Small intestine (tissue), 7 donors: ENCODE data around the gene KDM3A. TPM values are rescaled to one million over a fixed set of nuclear protein-coding genes. Genes with fewer than 3 reads are reported as not detected.

Experiments used
- DNase-seq, 2 donors: peaks; one replicate each; pipeline versions ENCODE4 v3.0.0 to v3.0.0-alpha.2; 2013
- FAIRE-seq: peaks from 2 replicates; lab custom pipeline; 2012; peaks lifted over from hg19 to GRCh38; lab: Jason Lieb, UNC
- H3K27ac ChIP-seq, 3 donors: one replicate each; pipeline ENCODE4 v1.5.1; 2013; ENCODE audit warnings: low read length in 2 of 3, mild to moderate bottlenecking in 2 of 3, control low read depth in 1 of 3, inconsistent platforms in 1 of 3, low read depth in 1 of 3, moderate library complexity in 1 of 3
- H3K27me3 ChIP-seq, 3 donors: one replicate each; pipeline ENCODE4 v1.6.1; 2013; ENCODE audit warnings: low read length in 3 of 3, inconsistent platforms in 1 of 3; ENCODE audit not compliant: control insufficient read depth in 3 of 3, insufficient read depth in 3 of 3
- H3K36me3 ChIP-seq, 3 donors: one replicate each; pipeline ENCODE4 v1.6.1; 2013; ENCODE audit warnings: low read length in 3 of 3, inconsistent platforms in 1 of 3, low read depth in 1 of 3, mild to moderate bottlenecking in 1 of 3, moderate library complexity in 1 of 3; ENCODE audit not compliant: control insufficient read depth in 3 of 3, insufficient read depth in 2 of 3
- H3K4me1 ChIP-seq, 3 donors: one replicate each; pipeline ENCODE4 v1.6.1; 2013; ENCODE audit warnings: low read length in 2 of 3, inconsistent platforms in 1 of 3, low read depth in 1 of 3, mild to moderate bottlenecking in 1 of 3, moderate library complexity in 1 of 3; ENCODE audit not compliant: control insufficient read depth in 3 of 3, insufficient read depth in 2 of 3
- H3K4me3 ChIP-seq, 3 donors: one replicate each; pipeline ENCODE4 v1.5.1; 2013; ENCODE audit warnings: low read length in 3 of 3, control low read depth in 1 of 3, inconsistent platforms in 1 of 3, low read depth in 1 of 3, mild to moderate bottlenecking in 1 of 3, moderate library complexity in 1 of 3
- H3K9me3 ChIP-seq, 2 donors: one replicate each; pipeline ENCODE4 v1.6.1; 2013; ENCODE audit warnings: low read depth in 1 of 2, low read length in 1 of 2; ENCODE audit not compliant: control insufficient read depth in 2 of 2, insufficient read depth in 1 of 2
- WGBS, 3 donors: extraction: QIAGEN DNeasy Blood & Tissue Kit; methylation state at CpG; one replicate each; pipeline ENCODE4 v1.1.7; 2013; 5-methylcytosine and 5-hydroxymethylcytosine counted together
- polyA plus RNA-seq, 4 donors: library from polyadenylated mRNA; stranded (reverse) in 3 of 4; unstranded in 1 of 4; fragments of 200-250 nt in 3 of 4; fragments of 120-200 nt in 1 of 4; gene quantifications; one replicate each; pipeline versions ENCODE4 v1.2.1 to v1.2.3, GENCODE V29; 2013
- donor health status: healthy with polysubstance abuse.
- donor health status: control.
- donor health status: control.
- donor health status: Bipolar disorder and iron deficiency.
- donor health status: healthy.

The KDM3A gene
- polyA plus RNA-seq, 4 donors, result 13.5 to 51.2 (median 35.7) TPM

GRCh38 chr2:86521922-86522321, 80.8 kb downstream of the KDM3A start:
- Histone ChIP-seq H3K27ac (no peak overlapping the region), H3K27me3 (no peaks in the 10 kb centered on the region), H3K9me3 (peaks cover 0 to 8% of the 10 kb centered on the region in 2 donors), H3K36me3 (peaks cover 0 to 8% (median 4%) of the 10 kb centered on the region in 3 donors), H3K4me1 (no peaks in the 10 kb centered on the region), H3K4me3 (no peak overlapping the region)
- 90 to 100% (median 97%) methylated on average over 1 of the region's 1 CpG for WGBS, 3 donors
- FAIRE-seq (no peak), DNase-seq (no peak)

GRCh38 chr2:86522711-86523110, 81.5 kb downstream of the KDM3A start:
- H3K4me1 ChIP-seq, result no peaks in the 10 kb centered on the region
- peaks cover 0 to 8% of the 10 kb centered on the region in 2 donors for H3K9me3 ChIP-seq
- FAIRE-seq (no peak), DNase-seq (no peak)
- H3K27me3 ChIP-seq, result no peaks in the 10 kb centered on the region
- WGBS, 3 donors, result 88 to 94% (median 93%) methylated on average over 2 of the region's 2 CpGs
- peaks cover 0 to 11% (median 6%) of the 10 kb centered on the region in 3 donors for H3K36me3 ChIP-seq
- no peak overlapping the region for H3K27ac ChIP-seq
- H3K4me3 ChIP-seq, result no peak overlapping the region

- Histone ChIP-seq H3K4me3 (no peak overlapping the region), H3K9me3 (peaks cover 0 to 8% of the 10 kb centered on the region in 2 donors), H3K27ac (no peak overlapping the region), H3K4me1 (no peaks in the 10 kb centered on the region), H3K36me3 (peaks cover 0 to 14% (median 6%) of the 10 kb centered on the region in 3 donors), H3K27me3 (no peaks in the 10 kb centered on the region)
- FAIRE-seq, result no peak
- 94 to 97% (median 96%) methylated on average over 4 of the region's 4 CpGs for WGBS, 3 donors
- DNase-seq, result no peak
Observed at GRCh38 chr2:86523491-86523890, 82.3 kb downstream of the KDM3A start.

- Histone ChIP-seq H3K4me3 (no peak overlapping the region), H3K36me3 (peaks cover 2 to 14% (median 9%) of the 10 kb centered on the region in 3 donors), H3K27me3 (no peaks in the 10 kb centered on the region), H3K9me3 (peaks cover 0 to under 1% of the 10 kb centered on the region in 2 donors), H3K27ac (no peak overlapping the region), H3K4me1 (no peaks in the 10 kb centered on the region)
- 86 to 90% (median 90%) methylated on average over 11 of the region's 11 CpGs for WGBS, 3 donors
- FAIRE-seq, result no peak
- DNase-seq, result no peak
Observed at GRCh38 chr2:86525421-86526340, 84.5 kb downstream of the KDM3A start.

GRCh38 chr2:86533589-86533988, 92.4 kb downstream of the KDM3A start:
- Histone ChIP-seq H3K36me3 (peaks cover 2 to 9% (median 2%) of the 10 kb centered on the region in 3 donors), H3K9me3 (peaks cover 0 to 19% of the 10 kb centered on the region in 2 donors), H3K27ac (no peak overlapping the region), H3K4me3 (no peak overlapping the region), H3K27me3 (no peaks in the 10 kb centered on the region), H3K4me1 (no peaks in the 10 kb centered on the region)
- WGBS, 3 donors, result 97 to 99% (median 97%) methylated on average over 3 of the region's 3 CpGs
- FAIRE-seq, result no peak
- DNase-seq, result no peak

- DNase-seq (peak; percentile 31 to 35), FAIRE-seq (no peak)
- WGBS, 3 donors, result 51 to 53% (median 52%) methylated on average over 2 of the region's 2 CpGs
Observed at GRCh38 chr2:86541334-86541733, 100.2 kb downstream of the KDM3A start.

More at GRCh38 chr2:86541334-86541733, 100.2 kb downstream of the KDM3A start:
- H3K27me3 ChIP-seq, result no peaks in the 10 kb centered on the region
- H3K27ac ChIP-seq, result peak overlapping the region in 1 of 3 donors; percentile 16
- H3K4me3 ChIP-seq, result no peak overlapping the region
- H3K9me3 ChIP-seq, result peaks cover 0 to 10% of the 10 kb centered on the region in 2 donors
- H3K36me3 ChIP-seq, result peaks cover 0 to 5% (median 3%) of the 10 kb centered on the region in 3 donors
- H3K4me1 ChIP-seq, result peaks cover 0 to 4% (median 0%) of the 10 kb centered on the region in 3 donors

Other genes with a start within 250 kb of the KDM3A start
- 10 to 100 TPM; 69.2 to 82.1 (median 72.0) TPM for gene IMMT, start 245.9 kb upstream of the KDM3A start, polyA plus RNA-seq
- gene MRPL35, start 241.9 kb upstream of the KDM3A start, polyA plus RNA-seq, result 10 to 100 TPM; 44.7 to 78.5 (median 71.9) TPM
- 10 to 100 TPM in 2 of 4 donors, 1 to 10 TPM in 2; 5.9 to 16.8 (median 8.8) TPM for gene REEP1, start 103.7 kb upstream of the KDM3A start, polyA plus RNA-seq
- gene CHMP3, start 122.1 kb downstream of the KDM3A start, polyA plus RNA-seq, result 100 to 1,000 TPM; 107 to 125 (median 119) TPM
- gene RNF103, start 182.5 kb downstream of the KDM3A start, polyA plus RNA-seq, result 10 to 100 TPM; 22.0 to 52.3 (median 32.7) TPM